Astrocyte of the spinal cord (primary cell): ENCODE data around the gene KMT2C.
"Not testable (repeated sequence)": the region's sequence is repeated elsewhere in the genome, so short reads cannot be mapped to it uniquely, and the experiment has no call there.

Experiments
- DNase-seq: peaks from one replicate; pipeline ENCODE4 v3.0.0; 2011; ENCODE audit warnings: low read depth, low spot score
- H3K4me3 ChIP-seq: 2 replicates; pipeline ENCODE4 v1.5.1; 2011; ENCODE audit warnings: low read depth, mild to moderate bottlenecking, low read length, moderate library complexity
- in situ Hi-C: cut with HindIII; loops from 2 replicates; pipeline ENCODE4 v1.10.0; 2017; ENCODE audit warnings: low sequenced_read_pairs
- TF ChIP-seq, protein P1 (sequence below): IDR thresholded peaks from 2 replicates; pipeline ENCODE4 v1.5.1; 2012; ENCODE audit warnings: low read depth, mild to moderate bottlenecking, low read length, inconsistent platforms

Gene KMT2C

DNA sequence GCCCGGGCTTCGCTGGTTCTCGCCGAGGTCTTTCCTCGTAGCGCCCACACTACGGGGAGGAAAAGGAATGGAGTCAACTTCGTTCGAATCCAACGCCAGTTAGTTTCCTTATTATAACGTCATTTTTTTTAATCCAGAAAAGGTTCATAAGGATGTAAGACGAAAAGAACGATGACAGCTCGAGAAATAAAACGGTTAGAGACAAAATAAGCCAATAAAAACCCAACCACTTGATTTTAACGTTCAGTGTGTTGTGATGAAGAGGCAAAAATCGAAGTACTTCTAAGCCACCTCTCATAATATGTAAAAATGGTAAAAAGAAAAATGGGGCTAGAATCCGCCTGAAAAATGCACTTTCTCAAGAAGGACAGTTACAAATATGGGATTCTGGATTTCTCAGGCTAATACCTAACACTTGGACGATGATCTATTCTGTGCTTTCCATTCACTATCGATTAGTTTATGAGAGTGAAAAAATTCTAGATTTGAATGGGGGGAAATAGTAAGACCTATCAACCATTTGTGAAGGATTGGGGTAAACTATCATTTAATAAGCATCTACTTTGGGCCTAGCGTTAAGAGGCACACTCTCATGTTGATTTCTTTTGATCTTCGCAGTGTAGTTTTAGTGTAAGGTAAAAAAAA is 1.2 kb upstream of the KMT2C start:
- in situ Hi-C loops, DNase-seq: not testable (repeated sequence)
- peak overlapping the region; percentile 53 for H3K4me3 ChIP-seq

GRCh38 chr7:152436111-152436930 is 518 bp upstream of the KMT2C start:
- TF ChIP-seq, protein P1, sequence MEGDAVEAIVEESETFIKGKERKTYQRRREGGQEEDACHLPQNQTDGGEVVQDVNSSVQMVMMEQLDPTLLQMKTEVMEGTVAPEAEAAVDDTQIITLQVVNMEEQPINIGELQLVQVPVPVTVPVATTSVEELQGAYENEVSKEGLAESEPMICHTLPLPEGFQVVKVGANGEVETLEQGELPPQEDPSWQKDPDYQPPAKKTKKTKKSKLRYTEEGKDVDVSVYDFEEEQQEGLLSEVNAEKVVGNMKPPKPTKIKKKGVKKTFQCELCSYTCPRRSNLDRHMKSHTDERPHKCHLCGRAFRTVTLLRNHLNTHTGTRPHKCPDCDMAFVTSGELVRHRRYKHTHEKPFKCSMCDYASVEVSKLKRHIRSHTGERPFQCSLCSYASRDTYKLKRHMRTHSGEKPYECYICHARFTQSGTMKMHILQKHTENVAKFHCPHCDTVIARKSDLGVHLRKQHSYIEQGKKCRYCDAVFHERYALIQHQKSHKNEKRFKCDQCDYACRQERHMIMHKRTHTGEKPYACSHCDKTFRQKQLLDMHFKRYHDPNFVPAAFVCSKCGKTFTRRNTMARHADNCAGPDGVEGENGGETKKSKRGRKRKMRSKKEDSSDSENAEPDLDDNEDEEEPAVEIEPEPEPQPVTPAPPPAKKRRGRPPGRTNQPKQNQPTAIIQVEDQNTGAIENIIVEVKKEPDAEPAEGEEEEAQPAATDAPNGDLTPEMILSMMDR: no peak
- in situ Hi-C loops: no loop called here
- peak overlapping the region; percentile 53 for H3K4me3 ChIP-seq
- peak; percentile 93 for DNase-seq

- peak overlapping the region; percentile 46 for H3K4me3 ChIP-seq
- in situ Hi-C loops: not testable (repeated sequence)
- DNase-seq: peak; percentile 45
Measured at GRCh38 chr7:152434511-152435383, 1.1 kb downstream of the KMT2C start.

DNA sequence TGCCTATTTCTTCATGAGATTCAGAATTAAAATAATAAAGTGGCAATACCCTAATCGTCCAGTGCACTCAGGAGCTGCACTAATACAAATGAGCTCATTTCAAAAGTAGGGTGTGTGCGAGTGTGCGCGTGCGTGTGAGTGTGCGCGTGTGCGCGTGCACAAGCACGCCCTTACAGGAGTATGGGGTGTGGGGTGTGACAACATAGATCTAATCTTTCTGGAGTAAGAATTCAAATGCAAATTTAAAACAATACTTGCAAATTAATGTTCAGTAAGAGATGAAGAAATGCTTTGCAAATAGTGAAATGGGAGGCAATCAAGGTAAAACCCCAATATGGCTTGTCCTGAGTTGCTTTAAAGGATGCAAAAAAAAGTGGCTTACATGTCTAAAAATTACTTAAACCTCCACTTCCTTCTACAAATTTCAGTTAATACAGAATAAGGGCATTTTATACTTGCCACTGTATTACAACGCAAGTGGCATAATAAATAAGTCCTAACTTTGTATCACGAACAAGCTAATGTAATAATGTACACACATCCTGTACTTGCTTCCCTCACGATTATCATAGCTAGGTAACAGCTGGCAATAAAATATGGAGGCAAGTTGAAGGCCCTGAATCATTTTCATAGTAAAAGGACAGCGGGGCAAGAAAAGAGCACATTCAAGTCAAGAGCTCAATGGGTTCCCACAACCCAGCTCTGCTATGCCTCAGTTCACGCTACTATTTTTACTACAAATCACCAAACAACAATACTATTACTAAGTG is 1.9 kb downstream of the KMT2C start:
- in situ Hi-C loops: not testable (repeated sequence)
- peak; percentile 32 for DNase-seq
- peak overlapping the region; percentile 46 for H3K4me3 ChIP-seq

DNA sequence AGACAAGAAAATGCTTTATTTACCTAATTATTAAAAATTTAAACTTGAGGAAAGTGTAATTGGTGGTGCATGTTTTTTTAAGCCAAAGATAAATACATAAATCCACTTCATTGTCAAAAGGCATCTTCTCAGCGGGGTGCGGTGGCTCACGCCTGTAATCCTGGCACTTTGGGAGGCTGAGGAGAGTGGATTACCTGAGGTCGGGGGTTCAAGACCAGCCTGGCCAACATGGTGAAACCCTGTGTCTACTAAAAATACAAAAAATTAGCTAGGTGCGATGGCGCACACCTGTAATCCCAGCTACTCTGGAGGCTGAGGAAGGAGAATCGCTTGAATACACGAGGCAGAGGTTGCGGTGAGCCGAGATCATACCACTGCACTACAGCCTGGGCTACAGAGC is 3.1 kb downstream of the KMT2C start:
- DNase-seq, in situ Hi-C loops: not testable (repeated sequence)
- H3K4me3 ChIP-seq: peak overlapping the region; percentile 12

GRCh38 chr7:152430854-152431253 is 4.9 kb downstream of the KMT2C start:
- DNase-seq: no peak
- in situ Hi-C loops: no loop called here
- no peak overlapping the region for H3K4me3 ChIP-seq
- TF ChIP-seq, protein P1: no peak

GRCh38 chr7:152430118-152430517 is 5.7 kb downstream of the KMT2C start:
- DNase-seq, H3K4me3 ChIP-seq, in situ Hi-C loops: not testable (repeated sequence)

GRCh38 chr7:152424348-152425108 is 11.3 kb downstream of the KMT2C start:
- no peak overlapping the region for H3K4me3 ChIP-seq
- in situ Hi-C loops: no loop called here
- DNase-seq: peak; percentile 46
- TF ChIP-seq, protein P1: no peak
